Stimulated activated memory B cell treated with anti-CD40 and anti-IgM and Interleukin-4, amounts not matched to agents 10 μg/mL and 1 μg/mL and 100 μg/mL, for 72 hours (primary cell): ENCODE results near the gene MPO.
A peak's percentile ranks its signal among the peaks of the same experiment; 100 is the strongest.

Experiments used
- ATAC-seq: fragments of 150-1000 bp; cut with Tn5 transposase; 2 replicates; pipeline ENCODE4 v1.10.0; 2021
- H3K27ac Mint-ChIP-seq: one replicate; pipeline ENCODE4 v1.8.0; 2022; ENCODE audit warnings: mild to moderate bottlenecking, mixed read lengths
- H3K27me3 Mint-ChIP-seq: one replicate; pipeline ENCODE4 v1.8.0; 2022; ENCODE audit warnings: mixed read lengths
- H3K36me3 Mint-ChIP-seq: one replicate; pipeline ENCODE4 v1.8.0; 2022; ENCODE audit warnings: mixed read lengths
- H3K4me1 Mint-ChIP-seq: one replicate; pipeline ENCODE4 v1.8.0; 2022; ENCODE audit warnings: mixed read lengths
- H3K4me3 Mint-ChIP-seq: one replicate; pipeline ENCODE4 v1.8.0; 2022; ENCODE audit warnings: mild to moderate bottlenecking, moderate library complexity, mixed read lengths
- H3K9me3 Mint-ChIP-seq: one replicate; pipeline ENCODE4 v1.8.0; 2022; ENCODE audit warnings: mixed read lengths

MPO gene

GRCh38 chr17:58280480-58281217 lies at the start of gene MPO:
Gene MPO, minus strand, starts transcription at chr17:58280935. Its CDS starts 177 bp downstream, at chr17:58280758.
- ATAC-seq = no peak
- no peak within 1 kb of the TSS for H3K27ac Mint-ChIP-seq
- no peaks in the 10 kb centered on the region for H3K9me3 Mint-ChIP-seq
- H3K4me3 Mint-ChIP-seq = no peak within 1 kb of the TSS
- peaks cover 74% of the 10 kb centered on the region for H3K27me3 Mint-ChIP-seq
- H3K4me1 Mint-ChIP-seq = no peaks in the 10 kb centered on the region
- no peaks in the 10 kb centered on the region for H3K36me3 Mint-ChIP-seq

GRCh38 chr17:58329810-58330537 lies 49.2 kb upstream of the MPO start:
- H3K36me3 Mint-ChIP-seq = peaks cover 30% of the 10 kb centered on the region
- peaks cover 74% of the 10 kb centered on the region for H3K4me1 Mint-ChIP-seq
- H3K27me3 Mint-ChIP-seq = peaks cover 8% of the 10 kb centered on the region
- peak; percentile 2 for ATAC-seq
- H3K9me3 Mint-ChIP-seq = no peaks in the 10 kb centered on the region
- H3K27ac Mint-ChIP-seq = peak overlapping the region; percentile 100
- peak overlapping the region; percentile 98 for H3K4me3 Mint-ChIP-seq

- no peaks in the 10 kb centered on the region for H3K9me3 Mint-ChIP-seq
- H3K27ac Mint-ChIP-seq = peak overlapping the region; percentile 100
- peak; percentile 63 for ATAC-seq
- H3K27me3 Mint-ChIP-seq = peaks cover 8% of the 10 kb centered on the region
- H3K4me1 Mint-ChIP-seq = peaks cover 68% of the 10 kb centered on the region
- H3K36me3 Mint-ChIP-seq = peaks cover 30% of the 10 kb centered on the region
- peak overlapping the region; percentile 85 for H3K4me3 Mint-ChIP-seq
These were observed 48.5 kb upstream of the MPO start for GRCh38 chr17:58329035-58329809.

GRCh38 chr17:58328195-58329034 lies 47.7 kb upstream of the MPO start, which contains the start of gene TSPOAP1:
Gene TSPOAP1, minus strand, starts transcription at chr17:58328795. Its CDS starts 875 bp downstream, at chr17:58327920.
- Mint-ChIP-seq H3K27ac (peak within 1 kb of the TSS; percentile 100), H3K4me1 (peaks cover 61% of the 10 kb centered on the region), H3K9me3 (no peaks in the 10 kb centered on the region), H3K4me3 (peak within 1 kb of the TSS; percentile 85), H3K27me3 (peaks cover 8% of the 10 kb centered on the region), H3K36me3 (peaks cover 30% of the 10 kb centered on the region)
- peak; percentile 48 for ATAC-seq

- peaks cover 30% of the 10 kb centered on the region for H3K36me3 Mint-ChIP-seq
- H3K4me3 Mint-ChIP-seq = peak overlapping the region; percentile 85
- no peak for ATAC-seq
- peak overlapping the region; percentile 100 for H3K27ac Mint-ChIP-seq
- peaks cover 54% of the 10 kb centered on the region for H3K4me1 Mint-ChIP-seq
- peaks cover 8% of the 10 kb centered on the region for H3K27me3 Mint-ChIP-seq
- H3K9me3 Mint-ChIP-seq = no peaks in the 10 kb centered on the region
These were observed 46.8 kb upstream of the MPO start for GRCh38 chr17:58327363-58328194.

GRCh38 chr17:58326609-58327362 lies 46.1 kb upstream of the MPO start:
- Mint-ChIP-seq H3K36me3 (peaks cover 23% of the 10 kb centered on the region), H3K4me1 (peaks cover 54% of the 10 kb centered on the region), H3K9me3 (no peaks in the 10 kb centered on the region), H3K27me3 (peaks cover 1% of the 10 kb centered on the region), H3K4me3 (peak overlapping the region; percentile 39), H3K27ac (peak overlapping the region; percentile 100)
- no peak for ATAC-seq

GRCh38 chr17:58325976-58326468 lies 45.3 kb upstream of the MPO start:
- no peak for ATAC-seq
- Mint-ChIP-seq H3K4me3 (peak overlapping the region; percentile 21), H3K27me3 (no peaks in the 10 kb centered on the region), H3K9me3 (no peaks in the 10 kb centered on the region), H3K4me1 (peaks cover 54% of the 10 kb centered on the region), H3K27ac (peak overlapping the region; percentile 100), H3K36me3 (peaks cover 16% of the 10 kb centered on the region)

GRCh38 chr17:58325289-58325726 lies 44.6 kb upstream of the MPO start:
- Mint-ChIP-seq H3K4me1 (peaks cover 51% of the 10 kb centered on the region), H3K9me3 (no peaks in the 10 kb centered on the region), H3K27ac (peak overlapping the region; percentile 100), H3K27me3 (no peaks in the 10 kb centered on the region), H3K36me3 (peaks cover 8% of the 10 kb centered on the region), H3K4me3 (peak overlapping the region; percentile 55)
- ATAC-seq = no peak

- Mint-ChIP-seq H3K27me3 (no peaks in the 10 kb centered on the region), H3K9me3 (no peaks in the 10 kb centered on the region), H3K4me1 (peaks cover 47% of the 10 kb centered on the region), H3K4me3 (peak overlapping the region; percentile 55), H3K36me3 (peaks cover 2% of the 10 kb centered on the region), H3K27ac (peak overlapping the region; percentile 100)
- ATAC-seq = no peak
These were observed 43.9 kb upstream of the MPO start for GRCh38 chr17:58324409-58325288.

- Mint-ChIP-seq H3K27ac (peak overlapping the region; percentile 13), H3K4me1 (peaks cover 40% of the 10 kb centered on the region)
These were observed 43.3 kb upstream of the MPO start for GRCh38 chr17:58324056-58324408.

GRCh38 chr17:58323366-58324055 lies 42.8 kb upstream of the MPO start:
- ATAC-seq = no peak
- Mint-ChIP-seq H3K27me3 (no peaks in the 10 kb centered on the region), H3K9me3 (no peaks in the 10 kb centered on the region), H3K4me3 (no peak overlapping the region), H3K27ac (peak overlapping the region; percentile 13), H3K4me1 (peaks cover 35% of the 10 kb centered on the region), H3K36me3 (no peaks in the 10 kb centered on the region)

More at GRCh38 chr17:58324056-58324408, 43.3 kb upstream of the MPO start:
- Mint-ChIP-seq H3K36me3 (no peaks in the 10 kb centered on the region), H3K4me3 (no peak overlapping the region), H3K9me3 (no peaks in the 10 kb centered on the region), H3K27me3 (no peaks in the 10 kb centered on the region)
- no peak for ATAC-seq
